GM21786 (cell line): ENCODE results near the gene SPDYA.
"Not testable (repeated sequence)": the region's sequence is repeated elsewhere in the genome, so short reads cannot be mapped to it uniquely, and the experiment has no call there.

ENCODE experiments used
- ATAC-seq: cut with Tn5 transposase; IDR thresholded peaks from one replicate; pipeline ENCODE4 v1.9.1; 2021; ENCODE audit not compliant: unreplicated experiment

SPDYA gene

DNA sequence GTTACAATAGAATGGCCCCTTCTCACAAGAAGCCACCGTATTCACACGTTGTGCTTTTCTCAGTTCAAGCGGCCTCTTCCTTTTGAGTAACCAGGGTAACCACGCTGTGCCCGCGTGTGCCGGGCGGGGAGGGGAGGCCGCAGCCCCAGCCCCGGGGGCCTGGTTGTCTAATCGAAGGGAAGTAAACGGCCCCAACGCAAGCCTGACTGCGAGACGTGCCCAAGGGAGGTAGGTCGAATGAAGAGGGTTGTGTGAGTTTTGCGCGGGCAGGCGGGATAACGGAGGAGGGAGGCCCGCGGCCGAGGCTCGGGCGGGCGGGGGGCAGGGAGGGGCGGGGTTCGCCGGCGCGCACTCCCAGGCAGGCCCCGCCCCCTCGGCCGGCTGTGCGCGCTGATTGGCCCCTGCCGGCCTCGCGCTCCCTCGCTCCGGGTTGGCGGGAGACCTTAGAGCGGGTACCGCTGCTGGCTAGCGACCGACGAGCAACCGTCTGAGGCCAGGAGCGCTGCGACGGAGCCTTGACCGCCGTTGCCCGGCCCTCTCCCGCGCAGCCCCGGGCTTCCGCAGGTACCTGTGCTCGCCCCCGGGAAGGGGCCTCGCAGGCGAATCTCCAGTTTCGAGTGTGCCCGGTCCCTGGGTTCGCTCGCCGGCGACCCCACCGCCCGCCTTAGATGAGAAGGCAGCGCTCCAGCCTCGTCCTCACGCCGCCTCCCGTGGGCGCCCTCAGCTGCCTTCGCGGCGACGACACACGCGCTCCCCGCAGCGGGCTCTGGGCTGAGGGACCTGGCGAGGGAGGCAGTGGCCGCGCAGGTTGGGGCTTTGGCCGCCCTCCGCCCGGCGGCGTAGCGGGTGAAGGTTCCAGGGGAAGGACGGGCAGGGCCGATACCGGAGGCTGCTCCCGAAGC lies at the start of gene SPDYA:
Gene SPDYA (plus strand): TSS at position 451 of the 902 bp plus-strand sequence. CDS start 5,181 bp downstream, outside the sequence.
- peak; percentile 73 for ATAC-seq

GRCh38 chr2:28761420-28761819 lies 49.2 kb upstream of the SPDYA start:
- ATAC-seq: no peak

GRCh38 chr2:28764909-28765711 lies 45.5 kb upstream of the SPDYA start:
- no peak for ATAC-seq

DNA sequence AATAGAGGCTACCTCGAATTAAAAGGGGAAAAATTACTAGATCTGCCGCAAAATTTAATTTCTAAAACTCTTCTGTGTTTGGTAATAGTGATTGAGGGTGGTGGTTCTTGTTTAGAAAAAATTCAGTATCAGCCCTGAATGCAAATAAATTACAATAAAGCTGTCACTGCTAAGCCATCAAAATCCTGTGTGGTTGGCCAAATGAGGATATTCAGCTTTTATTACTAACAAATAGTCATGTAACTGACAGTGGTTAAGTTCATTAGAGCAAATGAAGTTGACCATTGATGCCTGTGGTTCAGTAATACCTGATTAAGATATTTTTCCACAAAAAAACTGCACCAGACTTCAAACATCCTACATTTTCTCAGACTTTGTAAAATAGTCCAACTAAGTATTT lies 44.6 kb upstream of the SPDYA start:
- no peak for ATAC-seq

- ATAC-seq: no peak
Measured at GRCh38 chr2:28767337-28767736, 43.3 kb upstream of the SPDYA start.

DNA sequence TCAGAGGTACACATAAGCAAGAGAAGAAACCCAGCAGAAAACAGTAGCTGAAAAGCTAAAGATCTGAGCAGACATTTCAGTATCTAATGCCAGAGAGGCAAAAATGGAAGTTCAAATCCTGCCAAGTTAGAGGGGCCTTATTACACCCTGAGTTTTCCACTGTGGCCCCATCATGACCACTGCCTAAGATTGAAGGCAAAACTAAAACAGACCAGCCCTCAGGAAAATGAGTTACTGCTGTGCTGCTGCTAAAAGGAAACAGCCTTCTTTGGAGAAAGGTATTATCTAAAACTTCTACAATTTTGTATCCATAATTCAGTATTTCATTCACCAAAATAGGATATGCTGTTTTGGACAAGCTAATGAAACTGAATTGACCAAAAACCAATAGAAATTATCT lies 42.2 kb upstream of the SPDYA start:
- no peak for ATAC-seq

- no peak for ATAC-seq
Measured at GRCh38 chr2:28768952-28769351, 41.7 kb upstream of the SPDYA start.

DNA sequence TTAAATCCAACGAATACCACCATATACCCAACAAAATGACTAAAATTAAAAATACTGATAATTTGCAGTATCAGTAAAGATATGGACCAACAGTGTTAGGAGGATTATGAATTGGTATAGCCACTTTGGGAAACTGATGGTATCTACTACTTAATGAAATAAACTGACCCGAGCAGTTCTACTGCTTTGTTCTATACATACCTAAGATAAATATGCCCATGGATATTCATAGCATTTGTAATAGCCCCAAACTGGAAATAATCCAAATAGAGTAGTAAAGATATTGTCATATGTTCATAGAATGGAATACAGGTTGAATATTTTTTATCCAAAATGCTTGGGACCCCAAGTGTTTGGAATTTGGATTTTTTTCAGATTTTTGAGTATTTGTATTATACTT lies 38.3 kb upstream of the SPDYA start:
- no peak for ATAC-seq

DNA sequence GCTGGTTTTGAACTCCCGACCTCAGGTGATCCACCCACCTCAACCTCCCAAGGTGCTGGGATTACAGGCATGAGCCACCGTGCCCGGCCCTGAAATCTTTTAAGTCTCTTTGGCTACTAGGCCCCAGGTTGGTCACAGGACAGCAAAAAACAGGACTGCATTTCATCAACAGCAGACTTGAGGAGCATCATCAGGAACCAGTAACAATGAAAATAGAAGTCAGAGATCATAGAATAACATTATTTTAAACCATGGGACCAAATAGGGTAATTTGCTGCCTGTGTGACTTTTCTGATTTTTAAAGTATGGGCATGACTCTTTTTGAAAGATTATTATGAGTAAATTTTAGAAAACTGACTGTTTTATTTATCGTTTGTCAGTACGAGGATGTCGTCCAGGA lies 34.2 kb upstream of the SPDYA start:
- no peak for ATAC-seq

DNA sequence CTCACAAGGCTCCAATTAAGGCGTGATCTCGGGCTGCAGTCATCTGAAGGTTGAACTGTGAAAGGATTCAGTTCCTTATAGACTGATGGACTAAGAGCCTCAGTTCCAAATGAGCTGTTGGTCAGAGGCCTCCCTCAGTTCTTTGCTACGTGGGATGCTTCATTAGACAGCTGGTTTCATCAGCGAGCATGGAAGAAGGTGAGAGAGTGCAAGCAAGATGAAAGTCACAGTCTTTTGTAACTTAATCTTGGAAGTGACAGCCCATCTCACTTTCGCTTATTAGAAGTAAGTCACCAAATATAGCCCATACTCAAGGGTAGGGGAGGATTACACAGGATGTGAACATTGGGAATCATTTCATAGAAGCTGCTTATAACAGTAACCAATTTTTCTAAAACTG lies 32.2 kb upstream of the SPDYA start:
- no peak for ATAC-seq

- ATAC-seq: no peak
Measured at GRCh38 chr2:28779001-28779400, 31.6 kb upstream of the SPDYA start.

DNA sequence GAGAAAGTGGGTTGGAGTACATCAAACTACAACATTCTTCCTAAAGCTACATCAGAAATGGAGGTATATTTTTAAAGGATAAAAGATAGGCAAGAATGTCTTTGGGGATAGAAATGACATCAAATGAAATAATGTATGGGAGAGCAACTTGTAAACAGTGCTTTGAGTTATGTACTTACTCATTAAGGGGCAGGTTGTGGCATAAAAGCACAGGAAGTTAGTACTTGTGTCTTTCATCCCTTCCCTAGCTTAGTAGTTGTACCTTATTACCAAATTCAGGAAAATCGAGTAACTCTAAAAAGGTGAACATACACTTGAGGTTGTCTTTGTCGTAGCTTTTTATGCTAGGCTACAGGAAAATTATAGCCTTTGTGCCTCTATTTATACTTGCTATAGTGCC lies 30.1 kb upstream of the SPDYA start:
- no peak for ATAC-seq

GRCh38 chr2:28782423-28782822 lies 28.2 kb upstream of the SPDYA start:
- ATAC-seq: no peak

DNA sequence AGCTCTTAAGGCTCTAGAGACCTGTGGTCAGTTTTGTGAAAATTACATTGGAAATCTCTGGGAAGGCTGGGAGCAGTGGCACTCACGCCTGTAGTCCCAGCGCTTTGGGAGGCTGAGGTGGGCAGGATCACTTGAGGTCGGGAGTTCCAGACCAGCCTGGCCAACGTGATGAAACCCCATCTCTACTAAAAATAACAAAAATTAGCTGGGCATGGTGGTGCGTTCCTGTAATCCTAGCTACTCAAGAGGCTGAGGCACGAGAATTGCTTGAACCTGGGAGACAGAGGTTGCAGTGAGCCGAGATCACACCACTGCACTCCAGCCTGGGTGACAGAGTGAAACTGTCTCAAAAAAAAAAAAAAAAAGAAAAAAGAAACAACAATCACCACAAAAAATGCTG lies 26.1 kb upstream of the SPDYA start:
- not testable (repeated sequence) for ATAC-seq

DNA sequence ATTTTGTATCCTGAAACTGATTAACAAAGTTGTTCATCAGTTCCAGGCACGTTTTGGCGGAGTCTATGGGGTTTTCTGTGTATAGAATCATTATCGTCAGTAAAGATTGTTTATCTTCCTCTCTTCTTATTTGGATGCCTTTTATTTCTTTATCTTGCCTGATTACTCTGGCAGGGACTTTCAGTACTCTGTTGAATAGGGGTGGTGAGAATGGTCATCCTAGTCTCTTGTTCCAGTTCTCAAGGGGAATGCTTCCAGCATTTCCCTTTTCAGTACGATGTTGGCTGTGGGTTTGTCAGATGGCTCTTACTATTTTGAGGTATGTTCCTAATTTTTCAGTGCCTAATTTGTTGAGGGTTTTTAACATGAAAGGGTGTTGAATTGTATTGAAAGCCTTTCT lies 14.0 kb upstream of the SPDYA start:
- ATAC-seq: no peak

DNA sequence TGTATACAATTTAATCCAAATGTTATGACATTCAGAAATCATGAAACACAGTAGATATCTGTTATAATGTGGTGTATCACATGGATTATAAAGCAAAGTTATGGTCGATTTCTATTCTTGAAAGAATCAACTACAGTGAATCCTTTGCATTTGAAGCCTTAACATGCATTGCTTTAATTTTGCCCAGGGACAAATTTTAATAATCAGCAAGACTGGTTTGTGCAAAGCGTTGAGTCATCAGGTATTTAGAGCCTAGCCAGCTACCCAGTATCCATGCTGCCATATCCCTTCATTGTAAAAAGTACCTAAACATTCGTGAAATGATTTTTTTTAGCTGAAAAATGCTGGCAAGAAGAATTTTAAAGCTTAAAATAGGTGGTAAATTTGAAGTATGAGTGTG lies 8.9 kb upstream of the SPDYA start:
- ATAC-seq: no peak

DNA sequence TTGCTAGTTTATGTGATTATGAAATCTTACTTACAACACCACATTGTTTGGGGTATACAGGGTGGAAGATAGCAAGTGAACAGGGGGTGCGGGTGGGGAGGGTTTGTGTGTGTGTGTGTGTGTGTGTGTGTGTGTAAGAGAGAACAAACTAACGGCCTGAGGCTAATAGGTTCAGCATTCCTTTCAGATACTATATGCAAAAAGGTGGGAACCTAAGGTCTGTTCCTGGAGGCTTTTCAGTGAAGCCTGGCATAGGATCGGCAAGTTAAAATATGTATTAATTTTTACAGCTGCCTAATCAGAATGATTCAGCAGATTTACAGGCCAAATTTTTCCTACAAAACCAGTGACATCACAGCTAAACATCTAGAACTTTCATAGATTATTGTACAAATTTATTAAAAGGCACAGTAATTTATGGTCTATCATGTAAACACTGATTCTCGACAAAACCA lies 7.6 kb upstream of the SPDYA start:
- ATAC-seq: no peak

- ATAC-seq: no peak
Measured at GRCh38 chr2:28809927-28810326, 707 bp upstream of the SPDYA start.

DNA sequence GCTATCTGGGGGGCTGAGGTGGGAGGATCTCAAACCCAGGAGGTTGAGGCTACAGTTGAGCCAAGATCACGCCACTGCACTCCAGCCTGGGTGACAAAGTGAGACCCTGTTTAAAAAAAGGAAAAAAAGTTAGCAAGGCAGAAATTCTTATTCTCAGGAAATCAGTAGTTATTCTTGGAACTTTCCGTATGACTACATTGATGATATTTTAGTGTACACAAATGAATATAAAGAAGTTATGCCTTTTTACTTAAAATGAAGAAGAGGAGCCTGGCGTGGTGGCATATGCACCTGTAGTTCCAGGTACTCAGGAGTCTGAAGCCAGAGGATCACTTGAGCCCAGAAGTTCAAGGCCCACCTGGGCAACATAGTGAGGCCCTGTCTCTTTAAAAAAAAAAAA lies 7.4 kb downstream of the SPDYA start:
- ATAC-seq: no peak

GRCh38 chr2:28821295-28821958 lies 10.8 kb downstream of the SPDYA start:
- ATAC-seq: no peak

DNA sequence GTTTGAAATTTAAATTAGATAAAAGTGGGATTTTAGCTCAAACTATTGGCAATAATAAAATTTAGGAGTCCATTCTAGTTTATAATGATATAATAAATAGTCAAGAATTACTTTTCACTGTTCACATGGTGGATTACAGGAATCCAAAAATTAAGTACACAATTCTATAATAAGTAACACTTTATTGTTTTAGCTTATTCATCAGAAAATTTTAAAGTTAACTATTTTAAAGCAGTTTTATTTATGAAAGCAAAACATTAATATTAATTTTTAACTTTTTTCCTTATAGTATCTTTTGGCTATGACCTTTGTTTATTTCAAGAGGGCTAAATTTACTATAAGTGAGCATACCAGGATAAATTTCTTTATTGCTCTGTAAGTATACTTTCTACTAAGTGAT lies 11.4 kb downstream of the SPDYA start:
- no peak for ATAC-seq

DNA sequence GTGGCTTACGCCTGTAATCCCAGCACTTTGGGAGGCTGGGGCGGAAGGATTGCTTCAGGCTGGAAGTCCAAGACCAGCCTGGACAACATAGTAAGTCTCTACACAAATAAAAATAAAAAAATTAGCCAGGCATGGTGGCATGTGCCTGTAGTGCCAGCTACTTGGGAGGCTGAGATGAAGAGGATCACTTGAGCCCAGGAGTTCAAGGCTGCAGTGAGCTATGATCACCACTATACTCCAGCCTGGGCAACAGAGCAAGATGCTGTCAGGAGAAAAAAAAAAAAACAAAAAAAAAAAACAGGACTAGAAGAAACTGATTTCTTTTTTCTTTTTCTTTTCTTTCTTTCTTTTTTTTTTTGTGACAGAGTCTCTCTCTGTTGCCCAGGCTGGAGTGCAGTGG lies 13.6 kb downstream of the SPDYA start:
- no peak for ATAC-seq
